HL-60 (cell line): Measurements from ENCODE around the gene P4HA1.

ENCODE experiments used
- DNase-seq, 2 experiments: peaks; one replicate each; pipeline ENCODE4 v3.0.0-alpha.2; 2010 to 2020; ENCODE audit warnings: low read depth in 1 of 2, low spot score in 1 of 2
- H3K27ac ChIP-seq: fragments of 250-450 bp; sonication (Bioruptor Pico); replicated peaks from 2 replicates; pipeline ENCODE4 v1.5.1; 2020; ENCODE audit warnings: mild to moderate bottlenecking, moderate library complexity
- H3K27me3 ChIP-seq: fragments of 250-450 bp; sonication (Bioruptor Pico); 2 replicates; pipeline ENCODE4 v1.5.1; 2021; ENCODE audit warnings: mild to moderate bottlenecking, moderate library complexity; ENCODE audit not compliant: insufficient read depth, poor library complexity, severe bottlenecking
- H3K4me3 ChIP-seq: replicated peaks from 2 replicates; pipeline ENCODE4 v1.5.1; 2011; ENCODE audit warnings: mild to moderate bottlenecking, control low read depth, low read length; ENCODE audit not compliant: insufficient read depth
- CTCF ChIP-seq: IDR thresholded peaks from one replicate; pipeline ENCODE4 v1.5.1; 2011; ENCODE audit warnings: low read length, control low read depth, inconsistent platforms; ENCODE audit not compliant: insufficient read depth
- GABPA ChIP-seq: IDR thresholded peaks from 2 replicates; pipeline ENCODE4 v1.6.1; 2012; ENCODE audit warnings: low read depth
- POLR2AphosphoS5 ChIP-seq: IDR thresholded peaks from 2 replicates; pipeline ENCODE4 v1.6.1; 2012; ENCODE audit warnings: low read depth
- REST ChIP-seq: IDR thresholded peaks from 2 replicates; pipeline ENCODE4 v1.6.1; 2012; ENCODE audit warnings: low read depth; ENCODE audit not compliant: insufficient replicate concordance
- SPI1 ChIP-seq: IDR thresholded peaks from 2 replicates; pipeline ENCODE4 v1.6.1; 2012; ENCODE audit warnings: low read depth, mild to moderate bottlenecking, borderline replicate concordance

The P4HA1 gene

GRCh38 chr10:73061743-73062142, 34.9 kb downstream of the P4HA1 start:
- no peak overlapping the region for H3K27ac ChIP-seq
- TF ChIP-seq CTCF: no peak
- TF ChIP-seq REST: no peak
- TF ChIP-seq SPI1: no peak
- TF ChIP-seq POLR2AphosphoS5: no peak
- TF ChIP-seq GABPA: no peak
- DNase-seq: no peak
- no peak overlapping the region for H3K4me3 ChIP-seq
- no peaks in the 10 kb centered on the region for H3K27me3 ChIP-seq

DNA sequence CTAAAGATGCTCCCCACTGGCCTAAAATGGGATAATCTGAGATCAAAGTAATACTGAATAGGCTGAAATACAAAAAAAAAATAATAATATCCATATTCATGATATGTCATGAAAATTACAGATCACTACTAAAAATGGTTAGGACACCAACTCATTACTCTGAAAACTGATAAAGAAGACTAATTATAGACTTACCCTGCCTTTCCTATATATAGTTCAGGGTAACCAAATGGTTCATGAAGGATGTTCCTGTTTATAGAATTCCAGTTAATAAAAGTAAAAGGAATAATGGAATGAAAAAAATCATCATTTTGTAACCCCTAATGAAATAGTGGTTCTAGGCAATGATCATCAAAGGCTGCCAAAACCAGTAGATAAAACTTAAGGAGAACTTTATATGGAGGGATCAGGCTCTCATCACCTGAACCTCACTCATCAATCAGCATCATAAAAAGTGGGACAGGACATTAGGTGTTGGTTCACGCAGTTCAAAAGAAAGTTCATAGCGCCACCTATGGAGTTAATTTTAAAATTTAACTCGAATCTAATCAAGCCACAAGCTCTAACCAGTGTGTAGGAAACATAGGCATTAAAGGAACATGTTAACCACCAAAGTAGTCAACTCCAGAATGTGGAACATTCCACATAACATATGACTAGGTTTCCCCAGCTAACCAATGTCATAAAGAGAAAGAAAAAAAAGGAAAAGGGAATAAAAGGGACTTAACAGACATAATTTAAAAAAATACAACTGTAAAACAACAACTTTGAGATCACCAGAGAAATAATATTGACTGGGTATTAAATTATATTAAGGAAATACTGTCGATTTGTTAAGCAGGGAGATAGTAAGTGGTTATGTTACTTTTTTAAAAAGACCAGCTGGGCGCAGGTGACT, 35.7 kb downstream of the P4HA1 start:
- no peak overlapping the region for H3K4me3 ChIP-seq
- no peaks in the 10 kb centered on the region for H3K27me3 ChIP-seq
- H3K27ac ChIP-seq: no peak overlapping the region
- peak in 1 of 2 experiments; percentile 18 for DNase-seq
- TF ChIP-seq REST (no peak), CTCF (peak; percentile 7), GABPA (no peak)

DNA sequence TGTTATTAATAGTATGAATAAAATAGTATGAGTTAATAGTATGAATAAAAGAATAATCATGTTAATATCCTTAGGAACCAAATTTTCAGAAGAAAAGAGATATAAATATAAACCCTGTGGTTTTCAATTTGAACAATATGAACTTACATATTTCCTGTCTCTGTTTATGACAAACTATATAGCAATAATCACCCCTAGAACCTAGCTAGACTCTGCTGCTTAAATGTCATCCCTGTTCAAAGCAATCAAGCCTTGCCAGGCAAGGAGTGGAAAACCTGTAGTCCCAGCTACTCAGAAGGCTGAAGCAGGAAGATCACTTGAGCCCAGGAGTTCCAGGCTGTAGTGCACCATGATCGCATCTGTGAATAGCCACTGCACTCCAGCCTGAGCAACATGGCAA, 36.5 kb downstream of the P4HA1 start:
- no peak for DNase-seq

More for the DNA sequence above, 36.5 kb downstream of the P4HA1 start:
- H3K27ac ChIP-seq: no peak overlapping the region
- no peak overlapping the region for H3K4me3 ChIP-seq
- TF ChIP-seq SPI1 (no peak), GABPA (no peak), CTCF (no peak), REST (no peak)
- no peaks in the 10 kb centered on the region for H3K27me3 ChIP-seq
